ENCODE measurements around the gene CAVIN3.

GRCh38 chr11:6360183-6360582 lies 39.9 kb upstream of the CAVIN3 start:
- TF ChIP-seq CTCF (IDR thresholded peaks at IDR 0.05) (no peak), POLR2AphosphoS5 (IDR thresholded peaks at IDR 0.05) (no peak)
